ENCODE measurements around the gene MAP2.

- TF ChIP-seq EZH2 (IDR thresholded peaks at IDR 0.05; ENCODE audit: borderline replicate concordance, insufficient read depth, low read depth, low read length, poor library complexity, severe bottlenecking) (no peak), CTCF (IDR thresholded peaks at IDR 0.05) (no peak)
Observed at GRCh38 chr2:209391776-209392401, 32.0 kb upstream of the MAP2 start.

Data from B cell (primary cell).